ENCODE measurements around the gene DAPK1.

- TF ChIP-seq CTCF (IDR thresholded peaks at IDR 0.05) (no peak), POLR2A (IDR thresholded peaks at IDR 0.05) (no peak)
Observed at GRCh38 chr9:87461256-87461655, 36.4 kb upstream of the DAPK1 start.
